ENCODE results near the gene PLEKHA7. TPM values are rescaled to one million over a fixed set of nuclear protein-coding genes. Genes with fewer than 3 reads are reported as not detected.

PLEKHA7 gene
- polyA plus RNA-seq, 1 of the 3 experiments (the other 2 are of a cell fraction) = 0.12 TPM

- Histone ChIP-seq H4K20me1 (ENCODE audit: insufficient read depth) (no peaks in the 10 kb centered on the region), H3K27me3 (ENCODE audit: insufficient read depth) (no peaks in the 10 kb centered on the region), H3K9me3 (no peaks in the 10 kb centered on the region), H3K4me1 (ENCODE audit: control insufficient read depth in 1 of 2, insufficient read depth in 2 of 2, low read depth in 1 of 2, low read length in 1 of 2) (peaks cover 0 to 20% of the 10 kb centered on the region in 2 experiments; a peak in 1 of 4 replicates), H3K27ac (ENCODE audit: low read depth in 2 of 2, low read length in 1 of 2) (no peak overlapping the region), H3K9ac (no peak overlapping the region), H3F3A (replicated peaks; ENCODE audit: insufficient read depth) (no peaks in the 10 kb centered on the region), H3K4me3 (ENCODE audit: low read depth in 2 of 2, low read length in 1 of 2) (no peak overlapping the region), H3K79me2 (ENCODE audit: insufficient read depth) (no peaks in the 10 kb centered on the region), H3K4me2 (no peak overlapping the region), H3K36me3 (replicated peaks in 1 of 2; ENCODE audit: control insufficient read depth in 1 of 2, insufficient read depth in 2 of 2, low read length in 1 of 2) (no peaks in the 10 kb centered on the region), H2AFZ (ENCODE audit: low read depth) (no peak overlapping the region), H3K9me2 (no peaks in the 10 kb centered on the region)
- no peak for DNase-seq
- WGBS (ENCODE audit: low lambda C conversion rate) = 91% methylated on average over 8 of the region's 10 CpGs
- ChIA-PET CTCF (interaction anchor here (0.8 to 3.8 kb wide), 6 partner anchors 9 to 54 kb away, joined by 3 to 25 read pairs (median 10); no protein-coding TSS in a partner anchor), POLR2A (interaction anchor here (0.5 to 0.7 kb wide), 2 partner anchors 271 to 276 kb away, joined by 4 to 5 read pairs; partner anchors contain the start of gene RPS13)
- TF ChIP-seq USF1 (IDR thresholded peaks at IDR 0.05; ENCODE audit: borderline replicate concordance, low read depth) (no peak), CTCF (IDR thresholded peaks at IDR 0.05) (no peak), TAF1 (IDR thresholded peaks at IDR 0.05; ENCODE audit: borderline replicate concordance, low read depth, low read length) (no peak), IRF3 (IDR thresholded peaks at IDR 0.05; ENCODE audit: low read depth, low read length) (no peak), NFIC (IDR thresholded peaks at IDR 0.05; ENCODE audit: borderline replicate concordance) (no peak), CHD2 (IDR thresholded peaks at IDR 0.05; ENCODE audit: low read length, partially characterized antibody) (no peak), NRF1 (IDR thresholded peaks at IDR 0.05; ENCODE audit: low read depth, low read length) (no peak), USF2 (IDR thresholded peaks at IDR 0.05; ENCODE audit: borderline replicate concordance, low read depth, low read length) (no peak), TCF12 (IDR thresholded peaks at IDR 0.05) (no peak), SMC3 (IDR thresholded peaks at IDR 0.05; ENCODE audit: low read depth, low read length) (no peak), RFX5 (IDR thresholded peaks at IDR 0.05; ENCODE audit: low read length) (no peak), REST (IDR thresholded peaks at IDR 0.05; ENCODE audit: low read depth, low read length) (no peak), GATA2 (CRISPR knock-in tag; IDR thresholded peaks at IDR 0.05) (no peak), EP300 (IDR thresholded peaks at IDR 0.05; ENCODE audit: borderline replicate concordance in 1 of 2, low read depth in 1 of 2, low read length in 1 of 2) (no peak)
- TF ChIP-seq, protein P1, sequence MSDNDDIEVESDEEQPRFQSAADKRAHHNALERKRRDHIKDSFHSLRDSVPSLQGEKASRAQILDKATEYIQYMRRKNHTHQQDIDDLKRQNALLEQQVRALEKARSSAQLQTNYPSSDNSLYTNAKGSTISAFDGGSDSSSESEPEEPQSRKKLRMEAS (IDR thresholded peaks at IDR 0.05; ENCODE audit: low read depth) = no peak
- TF ChIP-seq, protein P2, sequence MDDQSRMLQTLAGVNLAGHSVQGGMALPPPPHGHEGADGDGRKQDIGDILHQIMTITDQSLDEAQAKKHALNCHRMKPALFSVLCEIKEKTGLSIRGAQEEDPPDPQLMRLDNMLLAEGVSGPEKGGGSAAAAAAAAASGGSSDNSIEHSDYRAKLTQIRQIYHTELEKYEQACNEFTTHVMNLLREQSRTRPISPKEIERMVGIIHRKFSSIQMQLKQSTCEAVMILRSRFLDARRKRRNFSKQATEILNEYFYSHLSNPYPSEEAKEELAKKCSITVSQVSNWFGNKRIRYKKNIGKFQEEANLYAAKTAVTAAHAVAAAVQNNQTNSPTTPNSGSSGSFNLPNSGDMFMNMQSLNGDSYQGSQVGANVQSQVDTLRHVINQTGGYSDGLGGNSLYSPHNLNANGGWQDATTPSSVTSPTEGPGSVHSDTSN (IDR thresholded peaks at IDR 0.05) = no peak
Measured at GRCh38 chr11:16801288-16801980, 212.8 kb downstream of the PLEKHA7 start.
